Panc1 (cell line): ENCODE measurements around the gene TMTC2. TPM values are rescaled to one million over a fixed set of nuclear protein-coding genes. Genes with fewer than 3 reads are reported as not detected.
A peak's percentile ranks its signal among the peaks of the same experiment; 100 is the strongest.

Experiments used
- ATAC-seq: fragments of 200-7000 bp; cut with Tn5 transposase; 2 replicates; pipeline ENCODE4 v1.9.1; 2020; ENCODE audit warnings: mild to moderate bottlenecking, moderate library complexity
- Bru-seq: library from RNA; stranded (reverse); fragments of 400-500 nt; gene quantifications from one replicate; lab custom pipeline; 2021; lab: Mats Ljungman, UMichigan
- BruChase-seq, 2 experiments: library from RNA; stranded (reverse); fragments of 400-500 nt; gene quantifications; one replicate each; lab custom pipeline; 2021; lab: Mats Ljungman, UMichigan
- BruUV-seq: library from RNA; stranded (reverse); fragments of 400-500 nt; replicated peaks from 2 replicates; lab custom pipeline; 2021; lab: Mats Ljungman, UMichigan
- CTCF ChIA-PET: fragments of 300-600 bp; sonication (Branson Sonifier 250); formaldehyde crosslinking; loops from one replicate; lab custom pipeline; 2022; ENCODE audit warnings: antibody characterized with exemption; lab: Charles Lee
- POLR2A ChIA-PET: fragments of 300-600 bp; sonication (Branson Sonifier 250); formaldehyde crosslinking; loops from one replicate; lab custom pipeline; 2022; ENCODE audit warnings: antibody characterized with exemption; lab: Charles Lee
- DNase-seq: peaks from one replicate; pipeline ENCODE4 v3.0.0-alpha.2; 2010; ENCODE audit warnings: low read depth, low spot score
- H3K27ac ChIP-seq: 2 replicates; pipeline ENCODE4 v1.5.1; 2011; ENCODE audit warnings: mild to moderate bottlenecking, low read length, inconsistent platforms
- H3K27me3 ChIP-seq: fragments of 200-500 bp; sonication (Bioruptor generic); 2 replicates; pipeline ENCODE4 v1.6.0; 2014; ENCODE audit warnings: low read length, inconsistent platforms; ENCODE audit not compliant: control insufficient read depth, insufficient read depth
- H3K36me3 ChIP-seq: fragments of 200-500 bp; sonication (Bioruptor generic); 2 replicates; pipeline ENCODE4 v1.5.1; 2014; ENCODE audit warnings: inconsistent platforms, mild to moderate bottlenecking, low read length, moderate library complexity; ENCODE audit not compliant: control insufficient read depth, insufficient read depth
- H3K4me1 ChIP-seq: 2 replicates; pipeline ENCODE4 v1.5.1; 2011; ENCODE audit warnings: inconsistent platforms, mild to moderate bottlenecking, low read length, moderate library complexity; ENCODE audit not compliant: control insufficient read depth, insufficient read depth
- H3K4me3 ChIP-seq, 2 experiments: 2 replicates each; pipeline ENCODE4 v1.5.1; 2011 to 2012; ENCODE audit warnings: low read depth in 2 of 2, low read length in 2 of 2, mild to moderate bottlenecking in 2 of 2, inconsistent platforms in 1 of 2, moderate library complexity in 1 of 2
- H3K9me3 ChIP-seq: fragments of 200-500 bp; sonication (Bioruptor generic); 2 replicates; pipeline ENCODE4 v1.5.1; 2014; ENCODE audit warnings: low read depth, mild to moderate bottlenecking, inconsistent platforms, low read length, moderate library complexity; ENCODE audit not compliant: control insufficient read depth, insufficient read depth
- POLR2AphosphoS5 ChIP-seq: IDR thresholded peaks from 2 replicates; pipeline ENCODE4 v1.6.1; 2012; ENCODE audit warnings: mild to moderate bottlenecking, low read depth, low read length, moderate library complexity
- SIN3A ChIP-seq: IDR thresholded peaks from 2 replicates; pipeline ENCODE4 v1.6.1; 2012; ENCODE audit warnings: low read depth, mild to moderate bottlenecking, low read length, moderate library complexity, borderline replicate concordance; ENCODE audit not compliant: insufficient read depth
- TCF7L2 ChIP-seq: IDR thresholded peaks from 2 replicates; pipeline ENCODE4 v1.6.1; 2011; ENCODE audit warnings: mild to moderate bottlenecking, low read depth, low read length, inconsistent platforms
- in situ Hi-C: cut with HindIII; loops from 2 replicates; pipeline ENCODE4 v1.10.0; 2016; ENCODE audit warnings: low sequenced_read_pairs, low pct_unique_long_range_greater_than_20kb
- intact Hi-C: fragments of 100-400 bp; cut with micrococcal nuclease; formaldehyde crosslinking; loops from one replicate; pipeline ENCODE4 v1.10.0; 2022; ENCODE audit not compliant: unreplicated experiment
- long read RNA-seq: library from polyadenylated mRNA; unstranded; transcript quantifications from one replicate; pipeline ENCODE4 v2.0.0, GENCODE V29; 2021; ENCODE audit not compliant: unreplicated experiment
- polyA plus RNA-seq: library from polyadenylated mRNA; unstranded; fragments of >200 nt; gene quantifications from one replicate; pipeline ENCODE4 v1.2.1, GENCODE V29; 2012; ENCODE audit warnings: missing spikeins; ENCODE audit not compliant: insufficient read length
- total RNA-seq: library from RNA; stranded (reverse); gene quantifications from one replicate; pipeline ENCODE4 v1.2.1, GENCODE V29; 2021; ENCODE audit not compliant: unreplicated experiment
- TF ChIP-seq, protein P1 (sequence below), 2 experiments: IDR thresholded peaks; 2 replicates each; pipeline ENCODE4 v1.6.1; 2011 to 2012; ENCODE audit warnings: low read depth in 2 of 2, control low read depth in 1 of 2, low read length in 1 of 2, mild to moderate bottlenecking in 1 of 2, moderate library complexity in 1 of 2; ENCODE audit not compliant: insufficient read depth in 1 of 2
- TF ChIP-seq, protein P2 (sequence below): fragments of 450-650 bp; IDR thresholded peaks from 2 replicates; pipeline ENCODE4 v1.5.1; 2017; ENCODE audit warnings: mild to moderate bottlenecking

The TMTC2 gene
- total RNA-seq: 5.7 TPM
- 2.6 TPM for polyA plus RNA-seq
- percentile 49 among the genes with signal in this experiment for Bru-seq, nascent RNA
- BruChase-seq, experiment 1, labeled RNA remaining after a 2-hour chase: percentile 45 among the genes with signal in this experiment
- percentile 45 among the genes with signal in this experiment for BruChase-seq, experiment 2, labeled RNA remaining after a 6-hour chase
- long read RNA-seq, full-length matches to known transcripts: 1 of 9 reads
- long read RNA-seq, partial matches to known transcripts: 4 of 9 reads
- long read RNA-seq, other reads (novel, unspliced or antisense): 4 of 9 reads

DNA sequence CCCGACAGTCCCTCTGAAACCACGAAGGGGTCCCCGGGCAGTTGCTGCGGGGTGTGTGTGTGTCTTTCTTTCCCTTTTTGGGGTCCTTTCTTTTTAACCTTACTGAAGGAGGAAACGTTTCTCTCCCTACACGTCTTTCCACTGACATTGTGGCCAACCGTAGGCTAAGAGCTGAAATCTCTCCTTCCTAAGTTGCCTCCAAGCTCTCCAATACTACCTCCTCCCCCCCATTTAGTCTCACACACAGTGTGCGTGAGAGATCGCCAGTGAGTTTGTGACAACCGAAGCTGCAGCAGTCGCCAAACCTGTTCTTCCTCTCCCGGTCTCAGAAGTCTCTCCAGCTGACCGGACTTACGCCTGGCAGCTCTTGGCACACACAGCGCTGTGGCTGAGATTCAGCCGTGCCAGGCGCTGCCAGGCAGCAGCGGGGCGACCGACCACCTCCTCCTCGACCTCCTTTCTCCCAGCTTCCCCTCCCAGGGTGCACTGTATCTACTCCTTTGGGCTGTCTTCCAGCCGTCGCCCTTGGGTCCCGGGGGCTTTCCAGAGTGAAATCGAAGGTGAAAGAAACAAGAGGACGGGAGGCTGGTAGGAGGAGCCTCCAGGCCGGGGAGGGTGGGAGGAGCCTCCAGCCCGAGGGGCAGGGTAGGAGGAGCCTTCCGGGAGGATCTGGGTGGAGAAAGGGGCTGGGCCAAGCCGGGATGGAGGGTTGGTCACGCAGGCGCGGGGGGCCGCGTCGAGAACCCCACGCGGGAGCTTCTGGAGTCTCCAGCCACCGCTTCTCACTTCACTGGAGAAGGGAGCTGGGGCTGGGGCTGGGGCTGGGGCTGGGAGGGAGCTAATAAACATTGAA is at the start of gene TMTC2:
TSS of gene TMTC2 (plus strand) at position 739 of the 853 bp plus-strand sequence.
- peak within 1 kb of the TSS; percentile 73 to 86 for H3K4me3 ChIP-seq
- BruUV-seq: no TSS peak
- no peaks in the 10 kb centered on the region for H3K9me3 ChIP-seq
- DNase-seq: peak; percentile 39
- H3K27ac ChIP-seq: peak within 1 kb of the TSS; percentile 70
- H3K36me3 ChIP-seq: no peaks in the 10 kb centered on the region; the same call in 1 of the 2 replicates
- ChIA-PET POLR2A (interaction anchor here (0.5 to 0.6 kb wide), 2 partner anchors 88 to 1409 kb away, joined by 3 to 7 read pairs; no protein-coding TSS in a partner anchor), CTCF (interaction anchor here (1.0 kb wide), 1 partner anchor 70 kb away, joined by 3 read pairs; no protein-coding TSS in a partner anchor)
- peak; percentile 98 for ATAC-seq
- peaks cover 6% of the 10 kb centered on the region for H3K27me3 ChIP-seq
- intact Hi-C loops: loop anchor here (5.0 to 10.0 kb wide), 3 partner anchors 304 to 1818 kb away; no protein-coding TSS in a partner anchor
- no peak for TF ChIP-seq SIN3A
- TF ChIP-seq, protein P1, sequence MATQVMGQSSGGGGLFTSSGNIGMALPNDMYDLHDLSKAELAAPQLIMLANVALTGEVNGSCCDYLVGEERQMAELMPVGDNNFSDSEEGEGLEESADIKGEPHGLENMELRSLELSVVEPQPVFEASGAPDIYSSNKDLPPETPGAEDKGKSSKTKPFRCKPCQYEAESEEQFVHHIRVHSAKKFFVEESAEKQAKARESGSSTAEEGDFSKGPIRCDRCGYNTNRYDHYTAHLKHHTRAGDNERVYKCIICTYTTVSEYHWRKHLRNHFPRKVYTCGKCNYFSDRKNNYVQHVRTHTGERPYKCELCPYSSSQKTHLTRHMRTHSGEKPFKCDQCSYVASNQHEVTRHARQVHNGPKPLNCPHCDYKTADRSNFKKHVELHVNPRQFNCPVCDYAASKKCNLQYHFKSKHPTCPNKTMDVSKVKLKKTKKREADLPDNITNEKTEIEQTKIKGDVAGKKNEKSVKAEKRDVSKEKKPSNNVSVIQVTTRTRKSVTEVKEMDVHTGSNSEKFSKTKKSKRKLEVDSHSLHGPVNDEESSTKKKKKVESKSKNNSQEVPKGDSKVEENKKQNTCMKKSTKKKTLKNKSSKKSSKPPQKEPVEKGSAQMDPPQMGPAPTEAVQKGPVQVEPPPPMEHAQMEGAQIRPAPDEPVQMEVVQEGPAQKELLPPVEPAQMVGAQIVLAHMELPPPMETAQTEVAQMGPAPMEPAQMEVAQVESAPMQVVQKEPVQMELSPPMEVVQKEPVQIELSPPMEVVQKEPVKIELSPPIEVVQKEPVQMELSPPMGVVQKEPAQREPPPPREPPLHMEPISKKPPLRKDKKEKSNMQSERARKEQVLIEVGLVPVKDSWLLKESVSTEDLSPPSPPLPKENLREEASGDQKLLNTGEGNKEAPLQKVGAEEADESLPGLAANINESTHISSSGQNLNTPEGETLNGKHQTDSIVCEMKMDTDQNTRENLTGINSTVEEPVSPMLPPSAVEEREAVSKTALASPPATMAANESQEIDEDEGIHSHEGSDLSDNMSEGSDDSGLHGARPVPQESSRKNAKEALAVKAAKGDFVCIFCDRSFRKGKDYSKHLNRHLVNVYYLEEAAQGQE (IDR thresholded peaks at IDR 0.05; ENCODE audit: insufficient read depth in 1 of 2, low read depth in 2 of 2, low read length in 1 of 2): no peak
- TF ChIP-seq POLR2AphosphoS5: no peak
- no peak for TF ChIP-seq TCF7L2
- TF ChIP-seq, protein P2, sequence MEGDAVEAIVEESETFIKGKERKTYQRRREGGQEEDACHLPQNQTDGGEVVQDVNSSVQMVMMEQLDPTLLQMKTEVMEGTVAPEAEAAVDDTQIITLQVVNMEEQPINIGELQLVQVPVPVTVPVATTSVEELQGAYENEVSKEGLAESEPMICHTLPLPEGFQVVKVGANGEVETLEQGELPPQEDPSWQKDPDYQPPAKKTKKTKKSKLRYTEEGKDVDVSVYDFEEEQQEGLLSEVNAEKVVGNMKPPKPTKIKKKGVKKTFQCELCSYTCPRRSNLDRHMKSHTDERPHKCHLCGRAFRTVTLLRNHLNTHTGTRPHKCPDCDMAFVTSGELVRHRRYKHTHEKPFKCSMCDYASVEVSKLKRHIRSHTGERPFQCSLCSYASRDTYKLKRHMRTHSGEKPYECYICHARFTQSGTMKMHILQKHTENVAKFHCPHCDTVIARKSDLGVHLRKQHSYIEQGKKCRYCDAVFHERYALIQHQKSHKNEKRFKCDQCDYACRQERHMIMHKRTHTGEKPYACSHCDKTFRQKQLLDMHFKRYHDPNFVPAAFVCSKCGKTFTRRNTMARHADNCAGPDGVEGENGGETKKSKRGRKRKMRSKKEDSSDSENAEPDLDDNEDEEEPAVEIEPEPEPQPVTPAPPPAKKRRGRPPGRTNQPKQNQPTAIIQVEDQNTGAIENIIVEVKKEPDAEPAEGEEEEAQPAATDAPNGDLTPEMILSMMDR: no peak
- no peaks in the 10 kb centered on the region for H3K4me1 ChIP-seq
- in situ Hi-C loops: no loop called here

DNA sequence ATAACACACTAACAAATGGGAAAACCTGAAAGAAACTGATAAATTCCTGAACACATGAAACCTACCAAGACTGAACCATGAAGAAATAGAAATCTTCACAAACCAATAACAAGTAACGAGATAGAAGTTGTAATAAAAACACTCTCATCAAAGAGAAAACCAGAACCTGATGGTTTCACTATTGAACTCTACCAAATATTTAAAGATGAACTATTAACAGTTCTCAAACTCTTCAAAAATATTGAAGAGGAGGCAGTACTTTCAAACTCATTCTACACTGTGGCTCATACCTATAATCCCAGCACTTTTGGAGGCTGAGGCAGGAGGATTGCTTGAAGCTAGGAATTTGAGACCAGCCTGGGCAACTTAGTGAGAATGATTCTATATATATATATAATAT is 48.4 kb upstream of the TMTC2 start:
- H3K4me1 ChIP-seq: no peaks in the 10 kb centered on the region
- no peak for TF ChIP-seq SIN3A
- TF ChIP-seq, protein P2: no peak
- TF ChIP-seq, protein P1 (IDR thresholded peaks at IDR 0.05; ENCODE audit: insufficient read depth in 1 of 2, low read depth in 2 of 2, low read length in 1 of 2): no peak
- TF ChIP-seq POLR2AphosphoS5: no peak
- no peak for TF ChIP-seq TCF7L2
- ATAC-seq: no peak
- ChIA-PET CTCF (no interaction called here), POLR2A (no interaction called here)
- DNase-seq: no peak
- no peak overlapping the region for H3K4me3 ChIP-seq
- H3K36me3 ChIP-seq: no peaks in the 10 kb centered on the region
- H3K27ac ChIP-seq: no peak overlapping the region
- no peaks in the 10 kb centered on the region for H3K27me3 ChIP-seq
- intact Hi-C loops (no loop called here), in situ Hi-C loops (no loop called here)
- no TSS peak for BruUV-seq
- H3K9me3 ChIP-seq: peaks cover 3% of the 10 kb centered on the region; the same call in 1 of the 2 replicates
